ENCODE data around the gene LRP4.

- TF ChIP-seq, protein P1, sequence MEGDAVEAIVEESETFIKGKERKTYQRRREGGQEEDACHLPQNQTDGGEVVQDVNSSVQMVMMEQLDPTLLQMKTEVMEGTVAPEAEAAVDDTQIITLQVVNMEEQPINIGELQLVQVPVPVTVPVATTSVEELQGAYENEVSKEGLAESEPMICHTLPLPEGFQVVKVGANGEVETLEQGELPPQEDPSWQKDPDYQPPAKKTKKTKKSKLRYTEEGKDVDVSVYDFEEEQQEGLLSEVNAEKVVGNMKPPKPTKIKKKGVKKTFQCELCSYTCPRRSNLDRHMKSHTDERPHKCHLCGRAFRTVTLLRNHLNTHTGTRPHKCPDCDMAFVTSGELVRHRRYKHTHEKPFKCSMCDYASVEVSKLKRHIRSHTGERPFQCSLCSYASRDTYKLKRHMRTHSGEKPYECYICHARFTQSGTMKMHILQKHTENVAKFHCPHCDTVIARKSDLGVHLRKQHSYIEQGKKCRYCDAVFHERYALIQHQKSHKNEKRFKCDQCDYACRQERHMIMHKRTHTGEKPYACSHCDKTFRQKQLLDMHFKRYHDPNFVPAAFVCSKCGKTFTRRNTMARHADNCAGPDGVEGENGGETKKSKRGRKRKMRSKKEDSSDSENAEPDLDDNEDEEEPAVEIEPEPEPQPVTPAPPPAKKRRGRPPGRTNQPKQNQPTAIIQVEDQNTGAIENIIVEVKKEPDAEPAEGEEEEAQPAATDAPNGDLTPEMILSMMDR (IDR thresholded peaks at IDR 0.05), result no peak
- TF ChIP-seq POLR2A (IDR thresholded peaks at IDR 0.05), result no peak
These were observed 26.2 kb upstream of the LRP4 start for GRCh38 chr11:46944356-46945075.

All from testis (tissue), 2 donors.